Measurements from ENCODE around the gene HYAL3.
"Not testable (repeated sequence)": the region's sequence is repeated elsewhere in the genome, so short reads cannot be mapped to it uniquely, and the experiment has no call there.

Gene HYAL3

GRCh38 chr3:50245831-50246516 is 53.2 kb downstream of the HYAL3 start:
- peaks cover 55 to 98% of the 10 kb centered on the region in 2 donors for H3K4me1 Mint-ChIP-seq
- peak overlapping the region; percentile 86 to 87 for H3K4me3 Mint-ChIP-seq

DNA sequence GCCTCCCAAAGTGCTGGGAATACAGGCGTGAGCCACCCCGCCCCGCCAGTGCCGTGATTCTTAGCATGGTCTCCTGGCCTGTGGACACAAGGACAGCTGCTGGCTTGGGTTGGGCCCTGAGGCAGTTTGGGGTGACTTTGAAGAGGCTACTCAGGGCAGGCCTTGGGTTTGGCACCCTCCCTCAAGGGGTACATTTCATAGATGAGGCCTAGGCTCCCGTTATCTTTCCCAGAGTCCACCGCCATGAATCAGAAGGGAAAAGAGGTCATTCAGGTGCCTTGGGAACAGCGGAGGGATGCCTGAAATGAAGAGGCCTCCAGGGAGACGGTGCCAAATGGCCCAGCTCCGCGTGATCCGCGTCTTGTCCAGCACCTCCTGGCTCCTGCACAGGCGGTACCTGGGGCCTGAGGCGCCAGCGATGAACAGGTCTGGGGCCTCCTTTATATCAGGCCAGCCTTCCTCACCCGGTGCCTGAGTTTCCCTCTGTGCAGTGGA is 53.9 kb downstream of the HYAL3 start:
- peak overlapping the region; percentile 96 for H3K27ac Mint-ChIP-seq
- no peak for DNase-seq

More at GRCh38 chr3:50245831-50246516, 53.2 kb downstream of the HYAL3 start:
- Mint-ChIP-seq H3K27ac (peak overlapping the region; percentile 96), H3K9me3 (no peaks in the 10 kb centered on the region), H3K36me3 (peaks cover 15 to 35% of the 10 kb centered on the region in 2 donors), H3K27me3 (no peaks in the 10 kb centered on the region)
- ATAC-seq (replicated peaks) (peak; percentile 85 to 88), DNase-seq (peak; percentile 78)

GRCh38 chr3:50244813-50245212 is 54.4 kb downstream of the HYAL3 start:
- not testable (repeated sequence) for DNase-seq; H3K27me3 Mint-ChIP-seq; H3K9me3 Mint-ChIP-seq; ATAC-seq (replicated peaks)
- H3K4me1 Mint-ChIP-seq: peaks cover 53 to 98% of the 10 kb centered on the region in 2 donors
- peak overlapping the region; percentile 86 to 87 for H3K4me3 Mint-ChIP-seq
- peaks cover 15 to 34% of the 10 kb centered on the region in 2 donors for H3K36me3 Mint-ChIP-seq
- H3K27ac Mint-ChIP-seq: peak overlapping the region; percentile 96

More for the DNA sequence above, 53.9 kb downstream of the HYAL3 start:
- no peak for ATAC-seq (replicated peaks)
- Mint-ChIP-seq H3K4me3 (peak overlapping the region; percentile 86 to 87), H3K4me1 (peaks cover 53 to 98% of the 10 kb centered on the region in 2 donors), H3K36me3 (peaks cover 14 to 32% of the 10 kb centered on the region in 2 donors), H3K27me3 (no peaks in the 10 kb centered on the region), H3K9me3 (no peaks in the 10 kb centered on the region)

DNA sequence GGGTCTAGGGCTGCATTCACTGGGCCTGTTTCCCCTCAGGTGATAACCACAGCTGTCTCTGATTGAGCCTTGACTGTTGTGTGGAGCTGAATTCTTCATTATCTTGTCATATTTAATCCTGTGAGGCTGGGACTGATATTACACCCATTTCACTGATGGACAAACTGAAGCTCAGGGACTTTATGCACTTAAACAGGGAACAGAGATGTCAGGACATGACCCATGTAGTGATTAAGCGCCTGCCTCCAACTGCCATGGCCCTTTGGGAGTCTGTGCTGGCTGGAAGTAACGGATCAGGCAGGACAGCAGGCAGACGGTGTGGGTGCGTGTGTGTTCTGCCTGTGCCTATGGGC is 55.7 kb downstream of the HYAL3 start:
- H3K27ac Mint-ChIP-seq: peak overlapping the region; percentile 97
- no peaks in the 10 kb centered on the region for H3K27me3 Mint-ChIP-seq
- ATAC-seq (replicated peaks) (no peak), DNase-seq (no peak)
- peaks cover 64 to 98% of the 10 kb centered on the region in 2 donors for H3K4me1 Mint-ChIP-seq
- peak overlapping the region; percentile 32 to 85 for H3K4me3 Mint-ChIP-seq
- no peaks in the 10 kb centered on the region for H3K9me3 Mint-ChIP-seq
- peaks cover 21 to 38% of the 10 kb centered on the region in 2 donors for H3K36me3 Mint-ChIP-seq

GRCh38 chr3:50242851-50243542 is 56.2 kb downstream of the HYAL3 start:
- Mint-ChIP-seq H3K9me3 (no peaks in the 10 kb centered on the region), H3K36me3 (peaks cover 24 to 38% of the 10 kb centered on the region in 2 donors), H3K27me3 (no peaks in the 10 kb centered on the region), H3K4me1 (peaks cover 62 to 98% of the 10 kb centered on the region in 2 donors), H3K27ac (peak overlapping the region; percentile 97), H3K4me3 (peak overlapping the region; percentile 83 to 85)
- ATAC-seq (replicated peaks) (peak; percentile 39 to 47), DNase-seq (peak; percentile 55)

Data from stimulated activated naive B cell treated with anti-CD40 and anti-IgM and Interleukin-4, amounts not matched to agents 10 μg/mL and 1 μg/mL and 100 μg/mL, for 72 hours (primary cell).